IMR-90 (cell line): ENCODE data around the gene PPIB. TPM values are rescaled to one million over a fixed set of nuclear protein-coding genes. Genes with fewer than 3 reads are reported as not detected.
A peak's percentile ranks its signal among the peaks of the same experiment; 100 is the strongest.

ENCODE experiments used
- ATAC-seq: fragments of 200-7000 bp; cut with Tn5 transposase; 2 replicates; pipeline ENCODE4 v1.9.1; 2020; ENCODE audit warnings: low read depth, mild to moderate bottlenecking, moderate library complexity
- BruUV-seq: library from RNA; stranded (reverse); fragments of 400-500 nt; replicated peaks from 2 replicates; lab custom pipeline; 2021; lab: Mats Ljungman, UMichigan
- CTCF ChIA-PET: fragments of 300-600 bp; formaldehyde crosslinking; extraction: SDS; loops from one replicate; lab custom pipeline; 2021; ENCODE audit warnings: antibody characterized with exemption; lab: Yijun Ruan, JAX
- POLR2A ChIA-PET: fragments of 300-600 bp; sonication (Branson Sonifier 250); formaldehyde crosslinking; loops from one replicate; lab custom pipeline; 2022; ENCODE audit warnings: antibody characterized with exemption; ENCODE audit not compliant: unreplicated experiment; lab: Charles Lee
- DNase-seq: peaks from one replicate; pipeline ENCODE4 v3.0.0; 2013
- H2AFZ ChIP-seq: replicated peaks from 2 replicates; pipeline ENCODE3; 2013; ENCODE audit warnings: low read length, mild to moderate bottlenecking; ENCODE audit not compliant: poor library complexity
- H2AK5ac ChIP-seq: 2 replicates; pipeline ENCODE4 v1.6.1; 2013; ENCODE audit warnings: low read depth, low read length, inconsistent platforms
- H2AK9ac ChIP-seq: replicated peaks from 2 replicates; pipeline ENCODE3; 2013; ENCODE audit warnings: mild to moderate bottlenecking, low read depth, low read length, moderate library complexity; ENCODE audit not compliant: poor library complexity
- H2BK120ac ChIP-seq: 2 replicates; pipeline ENCODE4 v1.6.1; 2013; ENCODE audit warnings: low read depth, low read length, inconsistent platforms
- H2BK15ac ChIP-seq: 3 replicates; pipeline ENCODE4 v1.6.1; 2013; ENCODE audit warnings: low read depth, low read length, inconsistent platforms
- H2BK20ac ChIP-seq: 2 replicates; pipeline ENCODE4 v1.6.1; 2013; ENCODE audit warnings: low read depth, mild to moderate bottlenecking, inconsistent platforms, low read length, moderate library complexity
- H2BK5ac ChIP-seq: 2 replicates; pipeline ENCODE4 v1.6.1; 2013; ENCODE audit warnings: mild to moderate bottlenecking, low read depth, low read length, inconsistent platforms; ENCODE audit not compliant: poor library complexity, severe bottlenecking
- H3K14ac ChIP-seq: replicated peaks from 2 replicates; pipeline ENCODE4 v1.6.1; 2013; ENCODE audit warnings: low read depth, low read length, inconsistent platforms
- H3K18ac ChIP-seq: 2 replicates; pipeline ENCODE4 v1.6.1; 2013; ENCODE audit warnings: low read depth, low read length, control low read depth
- H3K23ac ChIP-seq: 2 replicates; pipeline ENCODE4 v1.6.1; 2013; ENCODE audit warnings: low read depth, low read length, inconsistent platforms
- H3K27ac ChIP-seq: 2 replicates; pipeline ENCODE4 v1.5.1; 2013; ENCODE audit warnings: mild to moderate bottlenecking, control low read depth, low read length; ENCODE audit not compliant: insufficient read depth
- H3K27me3 ChIP-seq: 2 replicates; pipeline ENCODE4 v1.6.1; 2013; ENCODE audit warnings: low read length; ENCODE audit not compliant: control insufficient read depth, insufficient read depth
- H3K36me3 ChIP-seq: 2 replicates; pipeline ENCODE4 v1.6.1; 2013; ENCODE audit warnings: low read length, mixed read lengths; ENCODE audit not compliant: control insufficient read depth, insufficient read depth
- H3K4ac ChIP-seq: 2 replicates; pipeline ENCODE4 v1.6.1; 2013; ENCODE audit warnings: low read depth, low read length, inconsistent platforms
- H3K4me1 ChIP-seq: 2 replicates; pipeline ENCODE4 v1.6.1; 2013; ENCODE audit warnings: low read length, mixed read lengths; ENCODE audit not compliant: control insufficient read depth, insufficient read depth
- H3K4me2 ChIP-seq: 2 replicates; pipeline ENCODE4 v1.6.1; 2013; ENCODE audit warnings: low read depth, mild to moderate bottlenecking, control low read depth, low read length, moderate library complexity
- H3K4me3 ChIP-seq: 2 replicates; pipeline ENCODE4 v1.5.1; 2013; ENCODE audit warnings: low read depth, mild to moderate bottlenecking, control low read depth, low read length, moderate library complexity; ENCODE audit not compliant: insufficient read depth
- H3K56ac ChIP-seq: 2 replicates; pipeline ENCODE4 v1.6.1; 2013; ENCODE audit warnings: low read length, inconsistent platforms; ENCODE audit not compliant: insufficient read depth; ENCODE audit errors: extremely low read depth
- H3K79me1 ChIP-seq, 2 experiments: 2 replicates each; pipeline ENCODE4 v1.6.1; 2013; ENCODE audit warnings: low read length in 2 of 2, inconsistent platforms in 1 of 2, low read depth in 1 of 2
- H3K9ac ChIP-seq: 2 replicates; pipeline ENCODE4 v1.6.1; 2013; ENCODE audit warnings: low read depth, low read length, control low read depth
- H3K9me1 ChIP-seq: 2 replicates; pipeline ENCODE4 v1.6.1; 2013; ENCODE audit warnings: low read length, inconsistent platforms; ENCODE audit not compliant: insufficient read depth
- H3K9me3 ChIP-seq: 2 replicates; pipeline ENCODE4 v1.6.1; 2013; ENCODE audit warnings: low read length; ENCODE audit not compliant: control insufficient read depth, insufficient read depth
- H4K20me1 ChIP-seq: 2 replicates; pipeline ENCODE4 v1.6.1; 2013; ENCODE audit warnings: low read length, inconsistent platforms; ENCODE audit not compliant: insufficient read depth
- H4K5ac ChIP-seq: 2 replicates; pipeline ENCODE4 v1.6.1; 2013; ENCODE audit warnings: mild to moderate bottlenecking, low read depth, low read length, control low read depth
- H4K8ac ChIP-seq, 2 experiments: 2 replicates each; pipeline ENCODE4 v1.6.1; 2013; ENCODE audit warnings: low read depth in 2 of 2, low read length in 2 of 2, control low read depth in 1 of 2, inconsistent platforms in 1 of 2
- H4K91ac ChIP-seq: 2 replicates; pipeline ENCODE4 v1.6.1; 2013; ENCODE audit warnings: low read depth, low read length, inconsistent platforms; ENCODE audit not compliant: insufficient read depth
- BHLHE40 ChIP-seq: fragments of 150-350 bp; IDR thresholded peaks from 2 replicates; pipeline ENCODE4 v1.6.1; 2016; ENCODE audit warnings: mild to moderate bottlenecking, low read depth, low read length
- MAFK ChIP-seq: IDR thresholded peaks from 2 replicates; pipeline ENCODE4 v1.6.1; 2012; ENCODE audit warnings: low read depth, low read length, improper control_type of control experiment
- RAD21 ChIP-seq: IDR thresholded peaks from 2 replicates; pipeline ENCODE4 v1.6.1; 2012; ENCODE audit warnings: low read length, improper control_type of control experiment
- SMC3 ChIP-seq: fragments of 150-350 bp; IDR thresholded peaks from 2 replicates; pipeline ENCODE4 v1.6.1; 2016; ENCODE audit warnings: low read depth, mild to moderate bottlenecking, antibody characterized with exemption, low read length, moderate library complexity
- WGBS, 2 experiments: methylation state at CpG; one replicate each; pipeline versions ENCODE4 v1.1.5 to v1.1.7; 2013; ENCODE audit warnings: missing lambda C conversion rate in 2 of 2; ENCODE audit not compliant: insufficient read length in 1 of 2; ENCODE audit errors: extremely low coverage in 2 of 2; 5-methylcytosine and 5-hydroxymethylcytosine counted together
- dilution Hi-C: fragments of 300-500 bp; cut with HindIII; formaldehyde crosslinking; loops from one replicate; pipeline ENCODE4 v1.14.3; 2018; ENCODE audit warnings: low sequenced_read_pairs; ENCODE audit not compliant: unreplicated experiment
- in situ Hi-C: fragments of 300-500 bp; cut with MboI; formaldehyde crosslinking; loops from 3 replicates; pipeline ENCODE4 v1.14.3; 2019; ENCODE audit warnings: low sequenced_read_pairs, inconsistent platforms, mixed read lengths
- intact Hi-C: fragments of 100-400 bp; cut with micrococcal nuclease; formaldehyde crosslinking; loops from 2 replicates; pipeline ENCODE4 v1.10.0; 2022
- polyA plus RNA-seq, 3 experiments: library from polyadenylated mRNA; depleted of rRNA; stranded (reverse); fragments of >200 nt; gene quantifications; 2 replicates each; pipeline ENCODE4 v1.2.3, GENCODE V29; 2012; ENCODE audit warnings: low replicate concordance in 1 of 3
- total RNA-seq: library from RNA; depleted of rRNA; stranded (reverse); fragments of >200 nt; gene quantifications from 2 replicates; pipeline ENCODE4 v1.2.3, GENCODE V29; 2012

The PPIB gene
- total and polyA plus RNA-seq, 2 of the 4 experiments (the other 2 are of a cell fraction), result 1,358 to 1,682 TPM

DNA sequence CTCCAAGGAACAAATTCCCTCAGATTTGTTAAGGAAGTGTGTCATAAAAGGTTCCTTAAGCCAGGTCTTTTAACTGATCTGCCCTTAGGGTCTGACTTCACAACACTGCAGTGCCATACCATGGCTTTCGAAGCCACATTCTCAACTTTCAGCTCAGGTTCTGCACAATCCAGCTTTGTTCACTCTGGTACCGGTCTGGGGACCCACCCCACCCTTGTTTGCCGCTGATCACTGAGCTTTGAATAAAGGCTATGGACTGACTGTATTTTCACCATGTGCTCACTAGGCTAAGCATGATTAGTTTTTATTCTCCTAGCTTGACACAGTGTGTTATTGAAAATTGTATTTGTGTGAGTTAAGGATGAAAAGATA lies 51.2 kb downstream of the PPIB start:
- DNase-seq (no peak), ATAC-seq (no peak)
- WGBS, 2 experiments, result 100% methylated on average over 1 of the region's 3 CpGs; no CpG with 5 or more reads in 1 of the 2 experiments
- Histone ChIP-seq H3K4me3 (no peak overlapping the region), H2BK120ac (no peak overlapping the region), H3K4ac (no peak overlapping the region), H3K27me3 (no peaks in the 10 kb centered on the region), H3K4me1 (peaks cover 4% of the 10 kb centered on the region), H4K20me1 (peaks cover 32% of the 10 kb centered on the region; the same call in 1 of the 2 replicates), H3K9ac (no peak overlapping the region), H2AFZ (no peak overlapping the region), H2BK5ac (no peak overlapping the region), H4K5ac (no peak overlapping the region), H3K9me1 (peaks cover 11% of the 10 kb centered on the region), H2AK5ac (no peak overlapping the region), H2AK9ac (no peak overlapping the region), H3K79me1 (peaks cover 41 to 57% of the 10 kb centered on the region in 2 experiments), H2BK20ac (no peak overlapping the region), H3K4me2 (no peak overlapping the region), H3K9me3 (no peaks in the 10 kb centered on the region), H3K56ac (no peak overlapping the region), H4K8ac (no peak overlapping the region), H3K14ac (no peak overlapping the region), H3K36me3 (peaks cover 18% of the 10 kb centered on the region), H3K23ac (peak overlapping the region; percentile 10; the same call in 1 of the 2 replicates), H3K27ac (no peak overlapping the region), H2BK15ac (no peak overlapping the region), H3K18ac (no peak overlapping the region), H4K91ac (no peak overlapping the region)
- ChIA-PET POLR2A (interaction anchor here (1.5 kb wide), 1 partner anchor 18 kb away, joined by 3 read pairs; the partner anchor contains the start of gene CIAO2A), CTCF (interaction anchor here (1.3 kb wide), 1 partner anchor 14 kb away, joined by 5 read pairs; no protein-coding TSS in a partner anchor)
- dilution Hi-C loops, result no loop called here
- in situ Hi-C loops, result no loop called here
- TF ChIP-seq SMC3, result no peak
- no peak for TF ChIP-seq MAFK
- no peak for TF ChIP-seq BHLHE40
- TF ChIP-seq RAD21, result no peak
- no TSS peak for BruUV-seq
- intact Hi-C loops, result loop anchor here (5.0 kb wide), 1 partner anchor 36 kb away; no protein-coding TSS in a partner anchor
